Astrocyte (in vitro differentiated cells and primary cell): ENCODE results near the gene PIGZ.

Experiments used
- CTCF ChIP-seq: IDR thresholded peaks from 2 replicates; pipeline ENCODE4 v1.5.1; 2011; ENCODE audit warnings: low read depth, mild to moderate bottlenecking, inconsistent platforms, low read length, moderate library complexity; ENCODE audit not compliant: insufficient read depth
- EZH2 ChIP-seq: IDR thresholded peaks from 2 replicates; pipeline ENCODE4 v1.6.1; 2012; ENCODE audit warnings: mild to moderate bottlenecking, low read length, inconsistent platforms; ENCODE audit not compliant: insufficient read depth

DNA sequence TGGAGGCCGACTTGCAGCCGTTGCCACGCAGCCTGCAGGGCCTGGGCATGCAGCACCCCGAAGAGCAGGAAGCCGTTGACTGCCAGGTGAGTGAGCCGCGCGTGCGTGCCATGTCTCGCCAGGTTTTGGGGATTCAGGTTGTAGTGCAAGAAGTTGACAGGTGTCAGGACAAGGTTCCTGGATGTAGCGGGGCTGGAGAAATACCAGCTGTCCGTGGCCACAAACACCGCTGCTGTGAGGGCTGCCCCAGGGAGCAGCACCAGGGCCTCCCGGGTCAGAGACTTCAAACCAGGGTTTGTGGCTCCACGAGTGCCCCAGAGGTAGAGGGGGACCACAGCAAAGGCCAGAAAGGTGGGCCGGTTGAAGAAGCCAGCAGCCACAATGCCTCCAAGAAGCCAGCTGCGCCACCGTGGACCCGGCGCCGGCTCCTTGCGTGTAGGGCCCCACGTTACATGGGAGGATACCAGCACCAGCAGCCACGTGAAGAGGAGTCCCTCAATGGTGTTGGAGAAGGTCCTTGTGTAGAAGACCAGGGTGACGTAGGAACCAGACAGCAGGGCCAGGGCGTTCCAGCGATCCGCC lies 20.7 kb downstream of the PIGZ start:
- no peak for TF ChIP-seq CTCF
- no peak for TF ChIP-seq EZH2
